Measurements from ENCODE around the gene AUP1. TPM values are rescaled to one million over a fixed set of nuclear protein-coding genes. Genes with fewer than 3 reads are reported as not detected.
A peak's percentile ranks its signal among the peaks of the same experiment; 100 is the strongest.

Gene AUP1
- total RNA-seq, 1 donor from 2014 or later = 119 TPM

DNA sequence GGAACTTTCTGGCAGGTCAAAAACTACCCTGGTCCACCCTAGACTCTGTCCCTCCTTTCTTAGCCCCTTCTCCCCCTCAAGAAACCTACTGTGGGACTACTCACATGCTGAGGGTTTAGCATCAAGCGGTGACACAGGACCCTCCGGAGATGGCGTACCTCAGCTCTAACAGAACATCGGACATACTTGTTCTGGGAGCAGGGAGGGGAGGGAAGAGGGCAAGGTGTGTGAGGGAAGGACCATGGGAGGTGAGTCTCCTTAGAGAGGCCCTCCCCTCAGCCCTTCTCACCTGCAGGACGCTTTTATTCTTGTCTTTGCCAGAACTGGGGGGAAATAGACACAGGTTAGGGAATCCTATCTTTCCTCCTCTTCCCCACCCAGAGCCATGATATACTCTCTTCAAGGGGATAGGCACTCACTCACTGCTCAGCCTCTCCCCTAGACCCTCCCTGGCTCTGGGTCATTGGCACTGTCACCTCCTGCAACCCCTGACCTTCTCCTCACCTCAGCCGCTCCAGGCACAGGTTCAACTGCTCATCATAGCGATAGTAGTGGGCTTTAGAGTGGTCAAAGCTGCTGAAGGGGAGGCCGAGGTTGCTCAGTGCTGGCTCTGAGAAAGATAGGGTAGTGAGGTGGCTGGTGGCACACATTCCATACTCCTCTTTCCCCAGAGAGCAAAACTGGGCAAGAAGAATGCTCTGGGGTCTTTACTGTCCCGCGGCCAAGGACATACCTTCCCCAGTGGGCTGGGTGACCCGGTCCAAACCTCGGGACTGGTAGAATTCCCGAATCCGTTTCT is 23.9 kb downstream of the AUP1 start:
- peaks cover 39% of the 10 kb centered on the region for H3K4me1 ChIP-seq
- H3K9me3 ChIP-seq = no peaks in the 10 kb centered on the region
- ATAC-seq (no peak), DNase-seq (no peak)
- intact Hi-C loops (cut with DNase I) = no loop called here
- TF ChIP-seq, protein P1, sequence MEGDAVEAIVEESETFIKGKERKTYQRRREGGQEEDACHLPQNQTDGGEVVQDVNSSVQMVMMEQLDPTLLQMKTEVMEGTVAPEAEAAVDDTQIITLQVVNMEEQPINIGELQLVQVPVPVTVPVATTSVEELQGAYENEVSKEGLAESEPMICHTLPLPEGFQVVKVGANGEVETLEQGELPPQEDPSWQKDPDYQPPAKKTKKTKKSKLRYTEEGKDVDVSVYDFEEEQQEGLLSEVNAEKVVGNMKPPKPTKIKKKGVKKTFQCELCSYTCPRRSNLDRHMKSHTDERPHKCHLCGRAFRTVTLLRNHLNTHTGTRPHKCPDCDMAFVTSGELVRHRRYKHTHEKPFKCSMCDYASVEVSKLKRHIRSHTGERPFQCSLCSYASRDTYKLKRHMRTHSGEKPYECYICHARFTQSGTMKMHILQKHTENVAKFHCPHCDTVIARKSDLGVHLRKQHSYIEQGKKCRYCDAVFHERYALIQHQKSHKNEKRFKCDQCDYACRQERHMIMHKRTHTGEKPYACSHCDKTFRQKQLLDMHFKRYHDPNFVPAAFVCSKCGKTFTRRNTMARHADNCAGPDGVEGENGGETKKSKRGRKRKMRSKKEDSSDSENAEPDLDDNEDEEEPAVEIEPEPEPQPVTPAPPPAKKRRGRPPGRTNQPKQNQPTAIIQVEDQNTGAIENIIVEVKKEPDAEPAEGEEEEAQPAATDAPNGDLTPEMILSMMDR (IDR thresholded peaks at IDR 0.05) = no peak
- H3K27me3 ChIP-seq = peaks cover 8% of the 10 kb centered on the region
- peak overlapping the region; percentile 11 for H3K27ac ChIP-seq
- peaks cover 14% of the 10 kb centered on the region for H3K36me3 ChIP-seq
- peak overlapping the region; percentile 84 for H3K4me3 ChIP-seq

DNA sequence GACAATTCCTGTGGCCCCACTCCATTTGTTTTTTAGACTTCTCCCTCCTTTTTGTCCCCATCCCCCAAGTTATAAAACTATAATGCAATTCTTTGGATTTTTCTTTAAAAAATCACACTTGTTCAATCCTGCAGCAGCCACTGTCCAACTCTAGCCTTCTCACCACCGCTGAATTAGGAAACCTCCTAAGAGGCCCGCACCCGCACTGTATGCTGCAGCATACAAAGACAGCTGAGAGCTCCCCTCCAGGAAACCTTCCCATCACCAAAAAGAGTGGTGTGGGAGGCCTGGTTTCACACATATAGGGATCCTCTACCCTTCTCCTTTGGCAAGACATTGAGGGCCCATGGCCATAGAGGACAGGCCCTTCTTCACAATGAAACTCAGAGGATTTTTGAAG is 24.9 kb downstream of the AUP1 start:
- no peak for DNase-seq
- Histone ChIP-seq H3K27ac (no peak overlapping the region), H3K4me1 (peaks cover 42% of the 10 kb centered on the region), H3K36me3 (peaks cover 14% of the 10 kb centered on the region), H3K4me3 (no peak overlapping the region), H3K27me3 (peaks cover 15% of the 10 kb centered on the region), H3K9me3 (no peaks in the 10 kb centered on the region)
- ATAC-seq = no peak
- intact Hi-C loops (cut with DNase I) = no loop called here
- TF ChIP-seq, protein P1 (IDR thresholded peaks at IDR 0.05) = no peak

DNA sequence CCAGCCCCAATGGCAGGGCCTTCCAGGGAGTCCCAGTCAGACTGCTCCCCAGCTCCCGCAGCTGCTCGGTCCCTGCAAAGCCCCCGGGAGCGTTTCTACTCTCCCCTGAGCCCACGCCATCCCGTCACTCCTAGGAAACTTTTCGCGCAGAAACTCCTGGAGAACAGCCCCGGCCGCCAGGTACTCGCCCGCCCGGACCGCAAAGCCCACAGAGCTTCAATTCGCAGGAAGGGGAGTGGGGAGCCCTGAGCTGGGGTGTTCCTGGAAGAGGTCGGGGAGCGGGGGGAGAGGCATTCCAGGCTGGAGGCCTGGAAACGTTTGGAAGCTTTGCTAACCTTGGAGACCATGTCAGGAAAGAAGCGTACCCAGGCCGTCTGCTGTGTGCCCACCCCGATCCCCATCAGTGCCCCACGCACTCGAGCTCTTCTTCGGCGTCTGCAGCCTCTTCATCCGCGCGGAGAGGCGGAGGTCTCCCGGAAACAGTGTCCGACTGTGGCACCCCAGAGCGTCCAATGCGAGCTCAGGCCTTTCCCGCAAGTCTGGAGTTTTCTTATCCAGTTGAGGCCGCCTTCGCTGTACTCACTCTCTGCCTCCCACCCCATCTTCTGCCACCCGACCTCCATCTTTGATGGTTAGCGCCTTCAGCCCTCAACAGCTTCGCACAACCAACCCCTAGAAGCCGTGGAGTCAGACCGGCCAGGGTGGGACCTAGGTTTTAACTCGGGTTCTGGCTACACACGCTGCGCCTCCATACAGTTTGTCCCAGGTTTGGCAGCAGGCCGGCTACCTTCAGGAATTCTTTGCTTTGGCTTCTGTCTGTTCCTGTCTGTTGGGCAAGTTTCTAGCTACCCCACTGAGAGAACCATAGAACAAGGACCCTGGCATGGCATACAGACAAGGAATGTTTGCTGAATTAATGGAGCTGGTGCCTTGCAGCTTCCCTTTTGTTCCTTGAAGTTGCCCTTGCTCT is 25.7 kb downstream of the AUP1 start:
- Histone ChIP-seq H3K4me1 (peaks cover 50% of the 10 kb centered on the region), H3K27ac (peak overlapping the region; percentile 89), H3K27me3 (peaks cover 23% of the 10 kb centered on the region), H3K4me3 (peak overlapping the region; percentile 68), H3K36me3 (peaks cover 14% of the 10 kb centered on the region), H3K9me3 (no peaks in the 10 kb centered on the region)
- DNase-seq (no peak), ATAC-seq (no peak)
- TF ChIP-seq, protein P1 (IDR thresholded peaks at IDR 0.05) = no peak
- intact Hi-C loops (cut with DNase I) = no loop called here

DNA sequence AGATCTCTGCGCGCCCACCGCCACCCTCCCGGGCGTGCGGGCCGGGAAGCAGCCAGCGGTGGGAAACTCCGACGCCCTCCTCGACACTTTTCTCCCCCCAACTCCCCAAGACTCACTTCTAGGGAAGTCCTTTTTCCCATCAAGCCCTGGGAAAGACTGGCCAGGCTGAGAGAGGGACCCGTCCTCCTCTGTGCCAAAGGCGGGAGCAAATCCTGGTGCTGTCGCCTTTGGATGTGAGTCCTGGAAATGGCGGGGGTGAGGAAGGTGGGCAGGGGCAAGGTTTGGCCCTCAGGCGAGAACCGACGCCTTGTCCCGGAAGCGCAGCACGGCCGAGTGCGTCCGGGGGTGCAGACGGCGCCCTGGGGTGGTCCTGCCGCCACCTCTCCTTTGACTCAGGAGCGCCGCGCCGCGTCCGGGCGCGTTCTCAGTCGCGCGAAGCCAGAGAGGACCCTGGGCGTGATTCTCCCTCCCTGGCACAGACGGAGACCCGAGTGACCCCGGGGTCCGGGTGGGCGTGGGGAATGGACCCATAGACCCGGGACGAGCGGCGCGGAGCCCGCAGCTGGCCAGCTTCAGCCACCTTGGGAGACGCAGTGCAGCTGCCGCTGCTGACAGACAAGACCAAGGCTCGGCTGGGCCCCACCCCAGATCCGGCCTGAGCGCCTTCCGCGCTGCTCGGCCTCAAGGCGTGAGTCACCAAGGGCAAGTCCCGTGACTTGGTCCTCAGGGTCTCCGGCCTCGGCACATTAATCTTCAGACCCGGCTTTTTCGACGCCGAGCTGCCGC is 26.6 kb downstream of the AUP1 start:
- DNase-seq (peak; percentile 92), ATAC-seq (peak; percentile 69)
- Histone ChIP-seq H3K27me3 (peaks cover 32% of the 10 kb centered on the region), H3K4me1 (peaks cover 55% of the 10 kb centered on the region), H3K4me3 (peak overlapping the region; percentile 68), H3K9me3 (no peaks in the 10 kb centered on the region), H3K27ac (peak overlapping the region; percentile 89), H3K36me3 (peaks cover 14% of the 10 kb centered on the region)
- TF ChIP-seq, protein P1 (IDR thresholded peaks at IDR 0.05) = peak; percentile 33
- intact Hi-C loops (cut with DNase I) = no loop called here

DNA sequence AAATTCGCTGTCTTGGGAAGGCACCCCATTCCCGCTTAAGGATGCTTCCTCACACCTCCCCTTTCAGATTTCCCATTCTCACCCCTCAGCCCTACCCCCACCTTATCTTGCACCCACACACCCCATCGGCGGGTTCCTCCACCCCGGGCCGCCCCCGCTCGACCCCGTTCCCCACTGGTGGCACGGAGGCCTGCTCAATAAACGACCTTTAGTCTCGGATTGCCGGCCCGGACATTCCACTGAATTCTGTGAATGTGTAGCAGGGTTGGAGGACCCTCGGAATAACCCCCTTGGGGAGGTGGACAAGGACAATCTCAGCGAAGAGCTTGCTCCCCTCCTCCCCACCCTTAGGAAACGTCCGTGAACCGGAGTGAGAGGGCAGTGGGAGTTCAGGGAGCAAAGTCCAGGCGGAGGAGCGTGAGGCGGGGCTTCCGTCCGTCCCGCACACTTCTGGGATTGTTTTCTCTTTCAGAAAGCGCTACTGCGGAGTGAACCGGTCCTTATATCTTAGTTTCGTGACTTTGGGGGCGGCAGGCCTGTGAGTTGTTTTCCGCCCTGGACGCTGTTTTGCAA is 27.3 kb downstream of the AUP1 start:
- Histone ChIP-seq H3K27ac (peak overlapping the region; percentile 89), H3K4me1 (peaks cover 58% of the 10 kb centered on the region), H3K4me3 (peak overlapping the region; percentile 68), H3K36me3 (peaks cover 14% of the 10 kb centered on the region), H3K27me3 (peaks cover 38% of the 10 kb centered on the region), H3K9me3 (no peaks in the 10 kb centered on the region)
- intact Hi-C loops (cut with DNase I) = no loop called here
- TF ChIP-seq, protein P1 (IDR thresholded peaks at IDR 0.05) = no peak
- DNase-seq (no peak), ATAC-seq (no peak)

Measured in upper lobe of right lung (tissue), 1 donor.